ENCODE data around the gene NDUFS4. TPM values are rescaled to one million over a fixed set of nuclear protein-coding genes. Genes with fewer than 3 reads are reported as not detected.
"Not testable (repeated sequence)": the region's sequence is repeated elsewhere in the genome, so short reads cannot be mapped to it uniquely, and the experiment has no call there.

The NDUFS4 gene
- total and polyA plus RNA-seq, 2 experiments from 2014 or later = 102 to 205 TPM

- WGBS, 2 experiments (ENCODE audit: low coverage in 1 of 2, low lambda C conversion rate in 2 of 2, missing lambda C conversion rate in 2 of 2) = 80 to 95% methylated on average over 2 of the region's 2 CpGs
Observed at GRCh38 chr5:53541859-53542258, 18.6 kb upstream of the NDUFS4 start.

GRCh38 chr5:53542926-53543325 lies 17.5 kb upstream of the NDUFS4 start:
- in situ Hi-C loops (cut with MboI) = no loop called here
- no peak for DNase-seq
- no peak overlapping the region for H3K27ac ChIP-seq
- no peaks in the 10 kb centered on the region for H3K36me3 ChIP-seq (ENCODE audit: low read depth)
- H3K4me3 ChIP-seq = no peak overlapping the region
- no peaks in the 10 kb centered on the region for H3K9me2 ChIP-seq (ENCODE audit: insufficient read depth)
- TF ChIP-seq EZH2phosphoT487 (IDR thresholded peaks at IDR 0.05; ENCODE audit: insufficient read depth, low read depth) = no peak
- H3K4me1 ChIP-seq (ENCODE audit: insufficient read depth) = peaks cover 3% of the 10 kb centered on the region; the same call in 1 of the 2 replicates
- H3K27me3 ChIP-seq (replicated peaks; ENCODE audit: insufficient read depth) = no peaks in the 10 kb centered on the region
- H4K20me1 ChIP-seq (ENCODE audit: insufficient read depth) = no peaks in the 10 kb centered on the region
- peak overlapping the region; percentile 4 for H3K4me2 ChIP-seq (ENCODE audit: unreplicated experiment)
- H2AFZ ChIP-seq = 0 out of 2 replicates have a peak overlapping the region, but pooled peaks have one; percentile 1
- H3F3A ChIP-seq (ENCODE audit: insufficient read depth) = no peaks in the 10 kb centered on the region
- H3K9me3 ChIP-seq (ENCODE audit: low read depth) = no peaks in the 10 kb centered on the region
- H3K9ac ChIP-seq = no peak overlapping the region
- 68 to 83% methylated on average over 2 of the region's 2 CpGs for WGBS, 2 experiments (ENCODE audit: low coverage in 1 of 2, low lambda C conversion rate in 2 of 2, missing lambda C conversion rate in 2 of 2)
- H3K79me2 ChIP-seq (ENCODE audit: insufficient read depth) = no peaks in the 10 kb centered on the region

More at GRCh38 chr5:53541859-53542258, 18.6 kb upstream of the NDUFS4 start:
- no peaks in the 10 kb centered on the region for H3K9me3 ChIP-seq (ENCODE audit: low read depth)
- no peak overlapping the region for H3K4me3 ChIP-seq
- H2AFZ ChIP-seq = no peak overlapping the region
- TF ChIP-seq EZH2 (IDR thresholded peaks at IDR 0.05; ENCODE audit: insufficient read depth, poor library complexity, severe bottlenecking) (no peak), EZH2phosphoT487 (IDR thresholded peaks at IDR 0.05; ENCODE audit: insufficient read depth, low read depth) (no peak)
- H3K4me1 ChIP-seq (ENCODE audit: insufficient read depth) = peaks cover 3% of the 10 kb centered on the region; the same call in 1 of the 2 replicates
- H3K27me3 ChIP-seq (replicated peaks; ENCODE audit: insufficient read depth) = no peaks in the 10 kb centered on the region
- no peaks in the 10 kb centered on the region for H4K20me1 ChIP-seq (ENCODE audit: insufficient read depth)
- no peak overlapping the region for H3K4me2 ChIP-seq (ENCODE audit: unreplicated experiment)
- H3K9ac ChIP-seq = no peak overlapping the region
- no peaks in the 10 kb centered on the region for H3K36me3 ChIP-seq (ENCODE audit: low read depth)
- H3K79me2 ChIP-seq (ENCODE audit: insufficient read depth) = no peaks in the 10 kb centered on the region
- in situ Hi-C loops (cut with MboI) = no loop called here
- H3K9me2 ChIP-seq (ENCODE audit: insufficient read depth) = no peaks in the 10 kb centered on the region
- no peak overlapping the region for H3K27ac ChIP-seq
- no peak for DNase-seq
- no peaks in the 10 kb centered on the region for H3F3A ChIP-seq (ENCODE audit: insufficient read depth)

- no peaks in the 10 kb centered on the region for H3K79me2 ChIP-seq (ENCODE audit: insufficient read depth)
- 0 out of 2 replicates have a peak overlapping the region, but pooled peaks have one; percentile 1 for H2AFZ ChIP-seq
- in situ Hi-C loops (cut with MboI) = no loop called here
- no peak overlapping the region for H3K9ac ChIP-seq
- H4K20me1 ChIP-seq (ENCODE audit: insufficient read depth) = no peaks in the 10 kb centered on the region
- no peaks in the 10 kb centered on the region for H3K36me3 ChIP-seq (ENCODE audit: low read depth)
- no peaks in the 10 kb centered on the region for H3K27me3 ChIP-seq (replicated peaks; ENCODE audit: insufficient read depth)
- H3F3A ChIP-seq (ENCODE audit: insufficient read depth) = no peaks in the 10 kb centered on the region
- no peaks in the 10 kb centered on the region for H3K9me3 ChIP-seq (ENCODE audit: low read depth)
- TF ChIP-seq EZH2phosphoT487 (IDR thresholded peaks at IDR 0.05; ENCODE audit: insufficient read depth, low read depth) (no peak), EZH2 (IDR thresholded peaks at IDR 0.05; ENCODE audit: insufficient read depth, poor library complexity, severe bottlenecking) (no peak)
- H3K4me2 ChIP-seq (ENCODE audit: unreplicated experiment) = no peak overlapping the region
- no peak overlapping the region for H3K4me3 ChIP-seq
- no peak overlapping the region for H3K27ac ChIP-seq
- peaks cover 3% of the 10 kb centered on the region; the same call in 1 of the 2 replicates for H3K4me1 ChIP-seq (ENCODE audit: insufficient read depth)
- no peaks in the 10 kb centered on the region for H3K9me2 ChIP-seq (ENCODE audit: insufficient read depth)
- DNase-seq = peak; percentile 18
- 87 to 91% methylated on average over 2 of the region's 2 CpGs for WGBS, 2 experiments (ENCODE audit: low coverage in 1 of 2, low lambda C conversion rate in 2 of 2, missing lambda C conversion rate in 2 of 2)
Observed at GRCh38 chr5:53543401-53543800, 17.0 kb upstream of the NDUFS4 start.

DNA sequence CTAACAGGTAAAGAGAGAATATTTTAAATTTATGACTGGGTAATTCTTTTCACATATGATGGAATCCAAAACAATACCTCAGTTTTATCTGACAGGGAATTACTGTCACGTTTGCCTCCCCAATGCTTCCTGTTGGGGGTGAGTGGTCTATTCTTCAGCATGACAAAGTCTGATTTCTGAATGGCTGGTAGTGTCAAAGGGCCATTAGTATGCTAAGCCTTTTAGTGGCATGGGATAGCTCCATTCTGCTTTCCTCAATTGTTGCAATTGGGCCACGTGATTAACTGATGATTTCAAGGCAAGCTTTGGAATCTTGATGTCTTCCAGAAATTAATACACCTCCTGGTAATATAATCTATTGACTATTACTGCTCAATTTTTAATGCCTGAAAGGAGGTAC lies 14.7 kb upstream of the NDUFS4 start:
- Histone ChIP-seq H3K9me2 (ENCODE audit: insufficient read depth) (no peaks in the 10 kb centered on the region), H4K20me1 (ENCODE audit: insufficient read depth) (no peaks in the 10 kb centered on the region), H3K79me2 (ENCODE audit: insufficient read depth) (no peaks in the 10 kb centered on the region), H2AFZ (no peak overlapping the region), H3K4me2 (ENCODE audit: unreplicated experiment) (no peak overlapping the region), H3K9me3 (ENCODE audit: low read depth) (no peaks in the 10 kb centered on the region), H3K9ac (no peak overlapping the region), H3K4me3 (no peak overlapping the region), H3K27me3 (replicated peaks; ENCODE audit: insufficient read depth) (no peaks in the 10 kb centered on the region), H3F3A (ENCODE audit: insufficient read depth) (no peaks in the 10 kb centered on the region), H3K27ac (no peak overlapping the region), H3K36me3 (ENCODE audit: low read depth) (no peaks in the 10 kb centered on the region), H3K4me1 (ENCODE audit: insufficient read depth) (peaks cover 3% of the 10 kb centered on the region; the same call in 1 of the 2 replicates)
- no peak for TF ChIP-seq EZH2phosphoT487 (IDR thresholded peaks at IDR 0.05; ENCODE audit: insufficient read depth, low read depth)
- TF ChIP-seq EZH2 (IDR thresholded peaks at IDR 0.05; ENCODE audit: insufficient read depth, poor library complexity, severe bottlenecking) = no peak
- DNase-seq = no peak
- in situ Hi-C loops (cut with MboI) = no loop called here
- WGBS, 2 experiments (ENCODE audit: low coverage in 1 of 2, low lambda C conversion rate in 2 of 2, missing lambda C conversion rate in 2 of 2) = 64% methylated on average over 2 of the region's 2 CpGs

- no peak overlapping the region for H3K4me2 ChIP-seq (ENCODE audit: unreplicated experiment)
- H3K4me1 ChIP-seq (ENCODE audit: insufficient read depth) = peaks cover 3% of the 10 kb centered on the region; the same call in 1 of the 2 replicates
- H3K79me2 ChIP-seq (ENCODE audit: insufficient read depth) = no peaks in the 10 kb centered on the region
- no peak overlapping the region for H2AFZ ChIP-seq
- H3K4me3 ChIP-seq = no peak overlapping the region
- H3K27ac ChIP-seq = no peak overlapping the region
- H3K36me3 ChIP-seq (ENCODE audit: low read depth) = no peaks in the 10 kb centered on the region
- TF ChIP-seq EZH2phosphoT487 (IDR thresholded peaks at IDR 0.05; ENCODE audit: insufficient read depth, low read depth) = no peak
- no peak for TF ChIP-seq EZH2 (IDR thresholded peaks at IDR 0.05; ENCODE audit: insufficient read depth, poor library complexity, severe bottlenecking)
- in situ Hi-C loops (cut with MboI) = no loop called here
- H3F3A ChIP-seq (ENCODE audit: insufficient read depth) = no peaks in the 10 kb centered on the region
- H3K9ac ChIP-seq = no peak overlapping the region
- no peaks in the 10 kb centered on the region for H3K9me2 ChIP-seq (ENCODE audit: insufficient read depth)
- no peaks in the 10 kb centered on the region for H4K20me1 ChIP-seq (ENCODE audit: insufficient read depth)
- H3K27me3 ChIP-seq (replicated peaks; ENCODE audit: insufficient read depth) = no peaks in the 10 kb centered on the region
- DNase-seq = no peak
- H3K9me3 ChIP-seq (ENCODE audit: low read depth) = no peaks in the 10 kb centered on the region
- 87 to 91% methylated on average over 4 of the region's 4 CpGs for WGBS, 2 experiments (ENCODE audit: low coverage in 1 of 2, low lambda C conversion rate in 2 of 2, missing lambda C conversion rate in 2 of 2)
Observed at GRCh38 chr5:53547226-53547625, 13.2 kb upstream of the NDUFS4 start.

- 86 to 93% methylated on average over 7 of the region's 7 CpGs for WGBS, 2 experiments (ENCODE audit: low coverage in 1 of 2, low lambda C conversion rate in 2 of 2, missing lambda C conversion rate in 2 of 2)
- H3K79me2 ChIP-seq (ENCODE audit: insufficient read depth); H3K27ac ChIP-seq; H4K20me1 ChIP-seq (ENCODE audit: insufficient read depth); H3K27me3 ChIP-seq (replicated peaks; ENCODE audit: insufficient read depth); H3F3A ChIP-seq (ENCODE audit: insufficient read depth); H3K9me2 ChIP-seq (ENCODE audit: insufficient read depth); H3K9me3 ChIP-seq (ENCODE audit: low read depth); H3K4me2 ChIP-seq (ENCODE audit: unreplicated experiment); H3K9ac ChIP-seq; H3K4me3 ChIP-seq; H2AFZ ChIP-seq; DNase-seq; H3K4me1 ChIP-seq (ENCODE audit: insufficient read depth); H3K36me3 ChIP-seq (ENCODE audit: low read depth); in situ Hi-C loops (cut with MboI): not testable (repeated sequence)
Observed at GRCh38 chr5:53548501-53548900, 11.9 kb upstream of the NDUFS4 start.
